Heart left ventricle (tissue), 13 donors: ENCODE measurements around the gene TDRD9.
A peak's percentile ranks its signal among the peaks of the same experiment; 100 is the strongest.

Experiments
- POLR2A ChIP-seq, 2 donors: fragments of 450-650 bp; IDR thresholded peaks; one replicate each; pipeline ENCODE4 v1.6.1; 2017; ENCODE audit warnings: antibody characterized with exemption in 2 of 2, mild to moderate bottlenecking in 2 of 2, moderate library complexity in 2 of 2
- TF ChIP-seq, protein P1 (sequence below), 12 donors: fragments of 200-600 bp; sonication (generic) in 4 of 12; IDR thresholded peaks; one replicate each; pipeline versions ENCODE4 v1.5.0 to v1.8.0; 2018 to 2022; ENCODE audit warnings: antibody characterized with exemption in 12 of 12, mild to moderate bottlenecking in 5 of 12
- donor health status: ischemic (EF 13 %, LVEDD 7.1; RV severe dilation, severe dysfunction).
- donor health status: DM: no; HTN: yes; CAD: no.
- donor health status: DM: no; HTN: no; CAD: no.
- donor health status: ischemic (EF 25% LVEDD 6.9; RV normal size, moderate dysfunction).
- donor health status: ischemic (EF 25% LVEDD 5.7; RV mildly dilated, moderate dysfunction).
- donor health status: ischemic (EF 35%, LVEDD 5.7; RV mildly dilated, moderate dysfunction).
- donor health status: nonischemic (EF 11% LVEDD 7.7; RV severe dilation, severe dysfunction).
- donor health status: DM: yes; HTN: yes; CAD: no.
- donor health status: PGD.
- donor health status: ischemic (EF 29% LVEDD 5.4; RV normal size, mild dysfunction).
- donor health status: nonischemic (EF 23%, LVEDD 6.1; RV moderate dilation, normal function).

DNA sequence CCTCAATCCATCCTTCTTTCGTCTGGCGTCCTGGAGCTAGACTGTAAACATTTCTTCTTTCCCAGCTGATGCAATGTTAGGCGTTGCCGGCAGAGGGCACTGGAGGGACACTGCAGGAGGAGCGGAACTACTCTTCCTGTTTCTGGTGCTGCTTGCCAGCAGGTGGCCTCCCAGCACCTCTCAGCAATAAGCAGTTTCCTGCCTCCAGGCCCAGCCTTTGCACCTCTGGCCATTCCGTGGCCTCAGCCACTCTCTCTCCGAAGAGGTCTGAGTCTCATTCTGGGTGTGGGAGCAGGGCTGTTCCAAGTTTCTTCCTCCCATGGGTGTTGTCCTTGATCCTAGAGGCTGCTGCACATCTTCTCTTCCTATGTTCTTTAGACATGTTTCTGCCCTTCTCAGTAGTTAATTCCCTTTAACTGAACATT lies 149.8 kb downstream of the TDRD9 start:
- TF ChIP-seq, protein P1, sequence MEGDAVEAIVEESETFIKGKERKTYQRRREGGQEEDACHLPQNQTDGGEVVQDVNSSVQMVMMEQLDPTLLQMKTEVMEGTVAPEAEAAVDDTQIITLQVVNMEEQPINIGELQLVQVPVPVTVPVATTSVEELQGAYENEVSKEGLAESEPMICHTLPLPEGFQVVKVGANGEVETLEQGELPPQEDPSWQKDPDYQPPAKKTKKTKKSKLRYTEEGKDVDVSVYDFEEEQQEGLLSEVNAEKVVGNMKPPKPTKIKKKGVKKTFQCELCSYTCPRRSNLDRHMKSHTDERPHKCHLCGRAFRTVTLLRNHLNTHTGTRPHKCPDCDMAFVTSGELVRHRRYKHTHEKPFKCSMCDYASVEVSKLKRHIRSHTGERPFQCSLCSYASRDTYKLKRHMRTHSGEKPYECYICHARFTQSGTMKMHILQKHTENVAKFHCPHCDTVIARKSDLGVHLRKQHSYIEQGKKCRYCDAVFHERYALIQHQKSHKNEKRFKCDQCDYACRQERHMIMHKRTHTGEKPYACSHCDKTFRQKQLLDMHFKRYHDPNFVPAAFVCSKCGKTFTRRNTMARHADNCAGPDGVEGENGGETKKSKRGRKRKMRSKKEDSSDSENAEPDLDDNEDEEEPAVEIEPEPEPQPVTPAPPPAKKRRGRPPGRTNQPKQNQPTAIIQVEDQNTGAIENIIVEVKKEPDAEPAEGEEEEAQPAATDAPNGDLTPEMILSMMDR (IDR thresholded peaks at IDR 0.05) = peak in 11 of 12 donors; percentile 98 to 100 (median 99)
- no peak for TF ChIP-seq POLR2A (IDR thresholded peaks at IDR 0.05)
